Measurements from ENCODE around the gene ALOXE3. TPM values are rescaled to one million over a fixed set of nuclear protein-coding genes. Genes with fewer than 3 reads are reported as not detected.

ALOXE3 gene
- total RNA-seq, 2 donors from 2014 or later = not detected

DNA sequence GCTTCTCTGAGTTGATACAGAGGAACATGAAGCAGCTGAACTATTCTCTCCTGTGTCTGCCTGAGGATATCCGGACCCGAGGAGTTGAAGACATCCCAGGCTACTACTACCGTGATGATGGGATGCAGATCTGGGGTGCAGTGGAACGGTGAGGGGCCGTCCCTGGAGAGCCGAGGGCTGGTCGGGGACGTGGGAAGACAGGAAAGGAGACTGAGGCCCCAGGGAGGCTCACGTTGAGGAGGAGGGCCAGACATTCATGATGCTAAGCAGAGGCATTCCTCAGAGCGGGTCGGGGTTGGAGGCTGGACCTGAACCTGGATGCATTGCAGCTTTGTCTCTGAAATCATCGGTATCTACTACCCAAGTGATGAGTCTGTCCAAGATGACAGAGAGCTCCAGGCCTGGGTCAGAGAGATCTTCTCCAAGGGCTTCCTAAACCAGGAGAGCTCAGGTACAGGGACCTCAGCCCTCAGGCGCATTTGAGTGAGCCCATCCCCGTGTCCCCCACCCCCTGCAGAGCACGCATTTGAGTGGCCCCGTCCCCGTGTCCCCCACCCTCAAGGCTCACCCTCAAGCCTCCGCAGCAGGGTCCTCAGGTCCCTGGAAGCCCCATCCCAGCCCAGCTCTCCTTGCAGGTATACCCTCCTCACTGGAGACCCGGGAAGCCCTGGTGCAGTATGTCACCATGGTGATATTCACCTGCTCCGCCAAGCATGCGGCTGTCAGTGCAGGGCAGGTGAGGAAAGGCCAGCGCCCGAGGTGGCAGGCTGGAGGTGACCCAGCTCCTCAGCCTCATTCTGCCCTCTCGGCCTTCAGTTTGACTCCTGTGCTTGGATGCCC is 71.2 kb downstream of the ALOXE3 start:
- 68 to 78% methylated on average over 13 to 24 of the region's 24 CpGs for WGBS, 2 donors
- Histone ChIP-seq H3K27ac (no peak overlapping the region), H3K4me3 (no peak overlapping the region), H3K9me3 (no peaks in the 10 kb centered on the region), H3K4me1 (no peaks in the 10 kb centered on the region), H3K36me3 (replicated peaks in 1 of 2; ENCODE audit: insufficient read depth in 1 of 2, low read depth in 2 of 2) (no peaks in the 10 kb centered on the region), H3K27me3 (no peaks in the 10 kb centered on the region)
- TF ChIP-seq CTCF (IDR thresholded peaks at IDR 0.05) = no peak
- no peak for TF ChIP-seq POLR2A (IDR thresholded peaks at IDR 0.05)
- intact Hi-C loops (cut with DNase I) = no loop called here
- DNase-seq (no peak), ATAC-seq (no peak)

DNA sequence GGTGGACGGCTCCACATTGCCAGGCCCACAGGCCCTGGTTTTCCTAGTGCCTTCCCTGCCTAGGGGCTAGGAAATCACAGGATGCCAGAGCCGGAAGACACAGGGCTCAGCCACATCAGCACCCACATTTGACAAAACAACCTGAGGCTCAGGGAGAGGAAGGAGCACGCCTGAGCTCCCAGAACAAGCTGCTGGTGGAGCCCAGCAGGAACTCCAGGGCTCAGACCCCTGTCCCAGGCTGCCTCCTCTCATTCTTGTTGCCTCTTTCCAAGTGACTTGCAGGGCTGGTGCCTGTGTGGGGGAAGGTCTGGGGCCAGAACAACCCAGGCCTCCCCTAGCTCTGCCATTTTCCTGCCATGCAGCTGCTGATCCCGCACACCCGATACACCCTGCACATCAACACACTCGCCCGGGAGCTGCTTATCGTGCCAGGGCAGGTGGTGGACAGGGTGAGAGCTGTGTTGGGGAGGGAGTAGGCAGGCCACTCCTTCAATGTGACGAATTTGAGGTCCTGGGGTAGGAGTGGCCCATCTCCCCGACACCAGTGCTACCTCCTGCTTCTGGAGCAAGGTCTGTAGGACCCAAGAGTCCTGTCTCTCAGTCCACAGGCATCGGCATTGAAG is 71.9 kb downstream of the ALOXE3 start:
- intact Hi-C loops (cut with DNase I) = no loop called here

More for the DNA sequence above, 71.9 kb downstream of the ALOXE3 start:
- DNase-seq = no peak
- ATAC-seq = no peak
- Histone ChIP-seq H3K36me3 (replicated peaks in 1 of 2; ENCODE audit: insufficient read depth in 1 of 2, low read depth in 2 of 2) (no peaks in the 10 kb centered on the region), H3K27ac (no peak overlapping the region), H3K27me3 (no peaks in the 10 kb centered on the region), H3K4me3 (no peak overlapping the region), H3K4me1 (no peaks in the 10 kb centered on the region), H3K9me3 (no peaks in the 10 kb centered on the region)
- no peak for TF ChIP-seq CTCF (IDR thresholded peaks at IDR 0.05)
- TF ChIP-seq POLR2A (IDR thresholded peaks at IDR 0.05) = no peak
- 90 to 100% methylated on average over 1 to 11 of the region's 11 CpGs for WGBS, 2 donors

Small RNA genes within 50 kb of the gene (microRNA-seq; reads per million reads assigned to microRNA genes)
- gene MIR4314 (ENCODE audit: borderline number of aligned reads in 2 of 2, borderline replicate concordance in 2 of 2) (0 reads per million in 2 donors), gene MIR6883 (ENCODE audit: borderline number of aligned reads in 2 of 2, borderline replicate concordance in 2 of 2) (0 to 1.8 reads per million in 2 donors)

Small RNA genes within 50 kb of the gene (small RNA-seq; reads per million reads assigned to genes)
- not detected for gene MIR4314

Other genes starting within 250 kb of the ALOXE3 start
- 10 to 100 TPM; 53.7 to 69.9 TPM for gene CHD3, start 229.7 kb downstream of the ALOXE3 start, total RNA-seq
- 1 to 10 TPM; 2.9 to 3.0 TPM for gene RNF227, start 202.2 kb downstream of the ALOXE3 start, total RNA-seq
- 1 to 10 TPM; 1.3 to 1.6 TPM for gene KCNAB3, start 188.7 kb downstream of the ALOXE3 start, total RNA-seq
- 10 to 100 TPM; 10.5 to 40.0 TPM for gene TRAPPC1, start 186.6 kb downstream of the ALOXE3 start, total RNA-seq
- 10 to 100 TPM; 14.0 to 27.0 TPM for gene CNTROB, start 186.3 kb downstream of the ALOXE3 start, total RNA-seq
- gene GUCY2D, start 115.9 kb downstream of the ALOXE3 start, total RNA-seq = not detected
- 1 to 10 TPM in 1 of 2 donors, not detected in 1; 1.3 TPM for gene ALOX15B, start 79.5 kb downstream of the ALOXE3 start, total RNA-seq
- gene ALOX12B, start 30.8 kb downstream of the ALOXE3 start, total RNA-seq = not detected
- not detected for gene HES7, start 5.6 kb upstream of the ALOXE3 start, total RNA-seq
- gene PER1, start 33.9 kb upstream of the ALOXE3 start, total RNA-seq = 10 to 100 TPM; 27.5 to 78.8 TPM
- gene VAMP2, start 44.4 kb upstream of the ALOXE3 start, total RNA-seq = 10 to 100 TPM; 16.3 to 26.4 TPM
- gene TMEM107, start 57.9 kb upstream of the ALOXE3 start, total RNA-seq = 10 to 100 TPM in 1 of 2 donors, 1 to 10 TPM in 1; 7.6 to 12.7 TPM
- 10 to 100 TPM; 11.9 to 16.2 TPM for gene BORCS6, start 71.7 kb upstream of the ALOXE3 start, total RNA-seq
- gene AURKB, start 92.1 kb upstream of the ALOXE3 start, total RNA-seq = not detected
- 10 to 100 TPM; 25.7 to 49.1 TPM for gene CTC1, start 129.5 kb upstream of the ALOXE3 start, total RNA-seq
- 10 to 100 TPM in 1 of 2 donors, 1 to 10 TPM in 1; 9.9 to 33.0 TPM for gene PFAS, start 130.8 kb upstream of the ALOXE3 start, total RNA-seq
- 10 to 100 TPM in 1 of 2 donors, 1 to 10 TPM in 1; 4.7 to 13.5 TPM for gene RANGRF, start 170.2 kb upstream of the ALOXE3 start, total RNA-seq
- gene SLC25A35, start 176.9 kb upstream of the ALOXE3 start, total RNA-seq = 1 to 10 TPM; 1.0 to 7.6 TPM
- gene ARHGEF15, start 191.7 kb upstream of the ALOXE3 start, total RNA-seq = 1 to 10 TPM; 2.3 to 6.3 TPM
- not detected for gene ODF4, start 221.3 kb upstream of the ALOXE3 start, total RNA-seq

All from body of pancreas (tissue), 4 donors.